Lower leg skin (tissue), 4 donors: ENCODE results near the gene INSL3. TPM values are rescaled to one million over a fixed set of nuclear protein-coding genes. Genes with fewer than 3 reads are reported as not detected.

Experiments
- DNase-seq, 2 donors: peaks; one replicate each; pipeline ENCODE4 v3.0.0-alpha.2; 2019; ENCODE audit warnings: low spot score in 2 of 2
- H3K4me3 ChIP-seq: fragments of 200-600 bp; sonication (generic); 2 replicates; pipeline ENCODE4 v1.5.1; 2017; ENCODE audit warnings: mild to moderate bottlenecking, low read depth; ENCODE audit not compliant: poor library complexity, severe bottlenecking
- CTCF ChIP-seq, 3 donors: fragments of 450-650 bp; IDR thresholded peaks; one replicate each; pipeline ENCODE4 v1.5.1; 2016; ENCODE audit warnings: antibody characterized with exemption in 3 of 3, mild to moderate bottlenecking in 3 of 3, moderate library complexity in 2 of 3
- POLR2A ChIP-seq, 2 donors: fragments of 450-650 bp; IDR thresholded peaks; one replicate each; pipeline ENCODE4 v1.6.1; 2016 to 2017; ENCODE audit warnings: antibody characterized with exemption in 2 of 2, mild to moderate bottlenecking in 1 of 2, moderate library complexity in 1 of 2
- WGBS, 2 donors: methylation state at CpG; one replicate each; pipeline ENCODE4 v1.1.5; 2018; 5-methylcytosine and 5-hydroxymethylcytosine counted together
- intact Hi-C: fragments of 100-400 bp; cut with DNase I; formaldehyde crosslinking; loops from one replicate; pipeline ENCODE4 v1.15.0; 2023; ENCODE audit warnings: low total_unique reads
- total RNA-seq, 4 donors: library from RNA; depleted of rRNA; stranded (reverse); fragments of >200 nt; gene quantifications; one replicate each; pipeline ENCODE4 v1.1.0, GENCODE V29; 2016

The INSL3 gene
- total RNA-seq, 4 donors from 2014 or later, result not detected

GRCh38 chr19:17842663-17843291 is 21.5 kb upstream of the INSL3 start:
- H3K4me3 ChIP-seq, result no peak overlapping the region
- DNase-seq, result no peak
- TF ChIP-seq CTCF (IDR thresholded peaks at IDR 0.05) (no peak), POLR2A (IDR thresholded peaks at IDR 0.05) (no peak)
- 67 to 81% methylated on average over 14 to 18 of the region's 20 CpGs for WGBS, 2 donors
- intact Hi-C loops, result no loop called here

GRCh38 chr19:17841810-17842662 is 20.7 kb upstream of the INSL3 start:
- no peak for TF ChIP-seq POLR2A (IDR thresholded peaks at IDR 0.05)
- TF ChIP-seq CTCF (IDR thresholded peaks at IDR 0.05), result no peak
- intact Hi-C loops, result no loop called here
- peak in 1 of 2 donors; percentile 53 for DNase-seq
- 22 to 24% methylated on average over 33 to 56 of the region's 56 CpGs for WGBS, 2 donors
- no peak overlapping the region for H3K4me3 ChIP-seq

DNA sequence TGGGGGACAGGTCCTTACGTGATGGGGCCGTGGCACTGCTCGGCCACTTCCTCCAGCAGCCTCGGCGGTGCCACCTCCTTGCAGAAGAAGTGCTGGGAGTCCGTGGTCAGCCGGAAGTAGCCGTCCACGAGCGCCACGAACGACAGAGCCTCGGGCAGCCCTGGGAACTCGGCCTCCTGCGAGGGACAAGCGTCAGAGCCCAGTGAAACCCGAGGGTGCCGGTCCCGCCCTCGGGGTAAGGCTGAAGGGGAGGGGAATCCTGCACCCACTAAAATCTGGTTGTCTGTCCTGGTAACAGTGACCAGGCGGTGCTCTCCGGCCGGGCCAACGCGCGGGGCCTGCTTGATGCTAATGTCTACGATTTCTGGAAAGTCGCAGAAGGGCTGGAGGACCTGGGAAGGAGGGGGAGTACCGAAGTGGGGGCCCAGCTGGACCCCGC is 20.1 kb upstream of the INSL3 start:
- 50 to 70% methylated on average over 30 of the region's 30 CpGs for WGBS, 2 donors
- DNase-seq, result no peak
- TF ChIP-seq POLR2A (IDR thresholded peaks at IDR 0.05) (no peak), CTCF (IDR thresholded peaks at IDR 0.05) (no peak)
- intact Hi-C loops, result no loop called here
- H3K4me3 ChIP-seq, result no peak overlapping the region

DNA sequence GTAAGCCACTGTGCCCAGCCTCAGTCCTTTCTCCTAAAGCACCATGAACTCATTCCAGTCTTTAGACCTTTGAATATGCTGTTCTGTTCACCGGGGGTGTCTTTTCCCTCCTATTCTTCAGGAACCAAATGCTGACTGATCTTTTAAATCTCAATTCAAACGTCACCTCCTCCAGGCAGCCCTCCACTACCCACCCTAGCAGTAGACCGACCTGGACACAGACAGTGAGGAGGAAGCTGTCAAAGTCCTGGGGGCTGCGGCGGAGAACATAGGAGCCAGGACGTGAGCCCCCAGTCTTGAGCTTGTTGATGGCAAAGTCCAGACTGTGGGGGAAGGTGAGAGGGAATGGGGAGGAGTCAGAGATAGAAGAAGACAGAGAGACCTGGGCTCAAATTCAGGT is 18.7 kb upstream of the INSL3 start:
- intact Hi-C loops, result no loop called here
- no peak overlapping the region for H3K4me3 ChIP-seq
- 88 to 90% methylated on average over 6 of the region's 6 CpGs for WGBS, 2 donors
- no peak for DNase-seq
- TF ChIP-seq POLR2A (IDR thresholded peaks at IDR 0.05) (no peak), CTCF (IDR thresholded peaks at IDR 0.05) (no peak)

GRCh38 chr19:17837972-17838371 is 16.7 kb upstream of the INSL3 start:
- intact Hi-C loops, result no loop called here
- 95% methylated on average over 7 of the region's 7 CpGs for WGBS, 2 donors
- H3K4me3 ChIP-seq, result no peak overlapping the region
- TF ChIP-seq POLR2A (IDR thresholded peaks at IDR 0.05), result no peak
- no peak for TF ChIP-seq CTCF (IDR thresholded peaks at IDR 0.05)
- DNase-seq, result no peak
